GM19455 (cell line): ENCODE measurements around the gene MT1M.
"Not testable (repeated sequence)": the region's sequence is repeated elsewhere in the genome, so short reads cannot be mapped to it uniquely, and the experiment has no call there.

Source experiments
- ATAC-seq: cut with Tn5 transposase; IDR thresholded peaks from one replicate; pipeline ENCODE4 v1.9.1; 2021; ENCODE audit not compliant: unreplicated experiment

MT1M gene

GRCh38 chr16:56645838-56646237 lies 13.4 kb downstream of the MT1M start:
- ATAC-seq = no peak

DNA sequence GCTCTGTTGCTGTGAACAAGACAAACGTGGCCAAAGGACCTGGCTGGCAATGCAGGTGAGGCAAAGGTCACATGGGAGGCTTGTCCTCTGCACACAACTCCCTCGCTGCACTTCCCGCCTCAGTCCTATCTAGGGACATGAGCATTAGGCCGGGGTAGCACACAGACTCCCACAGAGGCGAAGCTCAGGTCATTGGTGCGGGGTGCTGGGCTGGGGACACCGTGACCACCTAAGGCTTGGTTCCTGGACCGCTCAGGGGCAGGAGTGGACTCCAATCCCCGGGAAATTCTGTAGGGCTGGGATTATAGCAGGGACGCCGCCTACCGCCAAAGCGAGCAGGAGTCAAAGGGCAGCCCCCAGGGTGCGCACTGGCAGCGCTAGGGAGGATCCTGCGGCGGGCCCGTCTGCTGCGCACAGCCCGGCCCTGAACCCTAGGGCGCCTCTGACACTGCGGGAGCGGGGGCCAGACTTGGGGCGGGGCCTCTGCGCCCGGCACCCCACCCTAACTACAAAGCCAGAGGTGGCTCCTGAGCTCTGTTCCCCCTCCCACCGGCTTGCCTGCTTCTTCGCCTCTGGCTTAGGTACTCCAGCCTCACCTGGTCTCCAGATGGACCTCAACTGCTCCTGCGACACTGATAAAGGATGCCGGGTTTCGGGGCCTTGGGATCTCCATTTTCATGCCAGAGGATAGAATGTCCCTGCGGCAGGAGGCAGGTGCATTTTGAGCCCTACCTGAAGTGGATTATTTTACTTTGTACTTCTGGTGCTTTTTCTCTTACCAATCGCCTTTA lies 15.4 kb downstream of the MT1M start:
- ATAC-seq = no peak

GRCh38 chr16:56649271-56649670 lies 16.8 kb downstream of the MT1M start:
- no peak for ATAC-seq

GRCh38 chr16:56649820-56650219 lies 17.4 kb downstream of the MT1M start:
- ATAC-seq = no peak

DNA sequence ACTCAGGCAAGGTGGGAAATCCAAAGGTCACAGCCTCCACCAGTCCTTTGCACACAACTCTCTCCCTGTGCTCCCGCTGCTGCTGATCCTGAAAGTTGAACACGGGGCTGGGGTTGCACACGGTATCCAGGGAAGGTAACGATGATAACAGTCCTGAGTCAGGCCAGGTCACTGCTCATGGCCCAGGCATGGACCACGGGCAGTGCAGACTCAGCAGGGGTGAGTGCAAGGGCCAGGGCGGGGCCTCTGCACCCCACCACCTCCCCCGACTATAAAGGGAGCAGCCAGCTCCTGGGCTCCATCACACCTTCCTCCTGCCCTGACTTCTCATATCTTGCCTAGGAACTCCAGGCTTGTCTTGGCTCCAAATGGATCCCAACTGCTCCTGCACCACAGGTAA lies 19.1 kb downstream of the MT1M start, which contains the start of gene MT1B:
TSS of gene MT1B (plus strand) at position 301 of the 400 bp plus-strand sequence. CDS start at position 369, 68 bp downstream.
- ATAC-seq = no peak

GRCh38 chr16:56652600-56652999 lies 20.1 kb downstream of the MT1M start:
- ATAC-seq = no peak

DNA sequence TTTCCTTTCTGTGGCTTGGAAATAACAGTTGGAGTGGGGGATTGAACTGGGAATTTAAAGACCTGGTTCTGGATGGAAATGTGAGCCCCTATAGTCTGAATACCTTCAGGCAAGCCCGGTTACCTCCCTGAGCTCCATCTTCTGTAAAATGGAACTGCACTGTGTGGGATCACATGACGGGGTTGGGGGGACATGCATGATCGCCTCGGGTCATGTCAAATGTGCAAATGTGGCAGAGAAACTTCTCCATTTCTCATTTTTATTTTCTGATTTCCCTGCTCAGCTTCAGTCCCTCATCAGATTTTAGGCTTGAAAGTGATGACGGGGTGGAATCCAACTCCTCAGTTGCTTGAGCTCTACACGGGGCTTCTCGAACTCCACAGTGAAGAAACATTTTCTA lies 20.8 kb downstream of the MT1M start:
- ATAC-seq = no peak

GRCh38 chr16:56657555-56658326 lies 25.3 kb downstream of the MT1M start, which contains the start of gene MT1F:
MT1F (plus strand) TSS chr16:56657959; CDS start chr16:56658059, 100 bp downstream.
- no peak for ATAC-seq

- no peak for ATAC-seq
Measured at GRCh38 chr16:56658327-56658875, 25.9 kb downstream of the MT1M start.

DNA sequence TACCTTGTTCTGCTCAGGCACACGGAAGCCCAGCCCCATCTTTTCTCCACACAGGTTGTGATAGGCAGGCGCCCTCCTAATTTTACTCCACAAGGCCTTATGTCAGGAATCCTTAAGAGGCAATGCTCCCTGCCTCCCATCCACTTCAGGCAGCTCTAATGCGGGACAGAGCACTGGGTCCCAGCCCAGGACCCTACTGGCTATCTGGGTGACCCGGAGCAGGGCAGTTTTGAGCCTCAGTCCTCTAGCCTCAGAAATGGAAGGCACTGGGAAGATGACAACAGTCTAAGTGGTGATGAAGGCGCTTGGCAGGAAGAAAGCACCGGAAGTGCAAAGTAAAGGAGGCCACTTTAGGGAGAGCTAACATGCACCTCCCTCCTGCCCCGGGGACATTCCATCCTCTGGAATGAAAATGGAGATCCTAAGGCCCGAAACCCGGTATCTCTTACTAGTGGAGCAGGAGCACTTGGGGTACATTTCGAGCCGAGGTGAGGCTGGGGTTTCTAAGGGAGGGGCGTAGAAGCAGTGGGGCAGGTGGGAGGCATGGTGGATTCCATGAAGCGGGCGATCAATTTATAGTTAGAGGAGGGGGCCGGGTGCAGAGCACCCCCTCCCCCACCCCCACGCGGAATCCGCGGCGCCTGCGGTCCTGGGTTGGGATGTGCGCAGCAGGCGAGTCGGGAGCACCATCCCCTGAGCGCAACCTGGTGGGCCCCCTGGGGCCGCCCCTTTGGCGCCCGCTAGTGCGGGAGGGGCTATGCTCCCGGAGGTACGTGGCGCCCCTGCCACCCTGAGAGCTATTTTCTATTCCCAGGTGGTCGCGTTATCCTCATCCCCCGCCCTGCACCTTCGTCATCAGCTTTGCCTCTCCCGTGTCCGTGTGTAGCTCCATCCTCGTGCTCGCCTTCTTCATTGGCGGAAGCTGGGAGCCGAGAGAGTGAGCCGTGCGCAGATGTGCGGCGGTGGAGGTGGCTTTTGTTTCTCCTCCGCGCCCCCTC lies 30.2 kb downstream of the MT1M start:
- no peak for ATAC-seq

DNA sequence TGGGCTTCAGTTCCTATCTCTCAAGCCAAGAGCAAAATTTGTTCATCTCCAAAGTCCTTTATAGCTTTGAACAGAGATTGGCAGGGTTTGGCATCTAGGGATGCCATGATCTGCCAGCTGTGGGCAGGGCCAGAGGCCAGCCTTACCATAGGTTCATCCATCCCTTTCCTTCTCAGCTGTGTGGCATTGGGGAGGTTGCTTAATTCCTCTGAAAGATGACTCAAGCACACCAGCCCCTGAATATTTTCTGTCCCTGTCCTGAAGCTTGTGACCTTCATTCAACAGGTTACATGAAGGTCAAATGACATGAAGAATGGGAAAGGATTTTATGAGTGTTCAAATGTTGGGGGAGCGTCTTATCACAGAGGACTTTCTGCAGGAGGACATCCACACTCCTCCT lies 32.0 kb downstream of the MT1M start:
- ATAC-seq = no peak

DNA sequence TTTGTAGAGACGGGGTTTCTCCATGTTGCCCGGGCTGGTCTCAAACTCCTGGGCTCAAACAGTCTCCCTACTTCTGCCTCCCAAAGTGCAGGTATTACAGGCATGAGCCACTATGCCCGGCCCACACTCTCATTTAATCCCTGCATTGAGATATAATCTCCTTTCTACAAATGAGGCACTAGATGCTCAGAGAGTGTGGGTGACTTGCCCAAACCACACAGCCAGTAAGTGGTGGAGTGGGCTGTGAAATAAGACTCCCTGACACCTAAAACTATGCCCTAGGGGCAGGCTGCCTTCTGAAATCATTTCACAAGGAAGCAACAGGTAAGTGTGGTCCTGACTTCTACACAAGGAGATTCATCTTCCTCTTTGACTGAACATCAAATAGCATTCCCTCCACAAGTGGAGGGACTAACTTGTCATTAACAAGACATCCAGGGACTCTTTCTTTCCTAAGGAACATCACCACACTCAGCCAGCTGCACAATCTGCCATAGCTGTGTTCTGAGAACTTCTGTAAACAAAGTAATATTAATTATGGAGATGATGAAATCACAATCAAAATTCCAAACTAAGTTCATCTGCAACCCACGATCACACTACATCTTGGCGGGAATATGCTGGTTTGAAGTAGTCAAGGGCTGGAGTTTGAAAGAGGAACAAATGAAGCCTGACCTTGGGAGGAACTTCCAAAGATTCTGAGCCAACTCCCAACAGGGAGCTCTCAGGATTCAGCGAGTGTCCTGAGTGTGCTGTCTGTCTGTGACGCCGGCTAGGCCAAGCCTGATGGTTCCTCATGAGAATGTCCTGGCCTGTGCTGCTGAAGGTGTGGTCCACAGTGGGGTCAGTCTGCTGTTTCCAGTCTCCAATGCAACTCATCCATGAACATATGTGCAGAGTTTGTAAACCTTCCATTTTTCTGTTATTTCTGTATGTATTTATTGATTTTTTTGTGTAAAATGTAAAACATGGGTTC lies 33.1 kb downstream of the MT1M start:
- ATAC-seq = not testable (repeated sequence)

- ATAC-seq = no peak
Measured at GRCh38 chr16:56667581-56668571, 35.4 kb downstream of the MT1M start, which contains the start of gene MT1G. MT1G (minus strand) TSS chr16:56668065; CDS start chr16:56667993, 72 bp downstream.

- ATAC-seq = no peak
Measured at GRCh38 chr16:56669005-56669839, 36.8 kb downstream of the MT1M start, which contains the start of gene MT1H. MT1H (plus strand) TSS chr16:56669814; CDS start chr16:56669885, 71 bp downstream.

DNA sequence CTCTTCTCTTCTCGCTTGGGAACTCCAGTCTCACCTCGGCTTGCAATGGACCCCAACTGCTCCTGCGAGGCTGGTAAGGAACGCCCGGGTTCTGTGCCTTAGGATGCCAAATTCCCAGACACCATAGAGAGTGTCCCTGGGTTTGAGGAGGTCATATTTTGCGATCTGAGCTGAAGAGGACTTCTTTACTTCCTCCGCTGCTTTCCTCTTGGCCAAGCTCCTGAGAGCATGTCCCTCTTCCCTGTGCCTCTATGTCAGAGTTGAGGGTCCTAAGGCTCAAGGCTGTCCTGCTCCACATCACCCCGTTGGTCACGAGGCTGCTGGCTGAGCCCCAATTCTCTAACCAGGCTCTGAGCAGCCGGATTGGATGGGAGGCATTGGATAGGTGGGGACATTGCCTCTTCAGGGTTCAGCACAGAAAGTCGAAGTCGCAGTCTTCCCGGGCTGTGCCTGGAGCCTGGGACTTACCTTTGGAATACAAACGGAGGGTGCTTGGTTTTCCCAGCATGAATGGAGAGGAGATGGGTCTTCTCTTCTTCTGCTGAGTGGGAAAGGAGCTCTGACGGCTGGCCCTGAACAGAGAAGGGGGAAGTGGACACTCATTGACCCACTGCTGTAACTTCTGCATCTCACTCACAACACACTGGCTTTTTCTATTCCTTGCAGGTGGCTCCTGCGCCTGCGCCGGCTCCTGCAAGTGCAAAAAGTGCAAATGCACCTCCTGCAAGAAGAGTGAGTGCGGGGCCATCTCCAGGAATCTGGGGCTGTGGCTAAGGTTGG lies 37.6 kb downstream of the MT1M start:
- ATAC-seq = no peak

DNA sequence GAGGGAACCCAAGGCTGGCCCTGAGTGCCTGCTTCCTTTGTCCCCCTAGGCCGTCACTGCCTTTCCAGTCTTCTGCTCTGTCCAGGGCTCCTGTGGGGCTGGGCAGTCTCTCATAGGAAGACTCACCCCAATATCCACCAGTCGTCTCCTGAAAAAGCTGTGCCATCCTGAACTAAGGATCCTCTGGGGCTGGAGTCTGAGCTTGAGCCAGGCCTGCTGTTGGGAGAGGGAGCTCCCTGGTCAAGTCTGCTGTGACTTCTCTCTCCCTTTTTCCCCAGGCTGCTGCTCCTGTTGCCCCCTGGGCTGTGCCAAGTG lies 38.1 kb downstream of the MT1M start:
- no peak for ATAC-seq
